BE2C (cell line): Measurements from ENCODE around the gene AUH.

Experiments
- DNase-seq: peaks from one replicate; pipeline ENCODE4 v3.0.0-alpha.2; 2020
- H3K27me3 ChIP-seq: fragments of 250-450 bp; sonication (Bioruptor Pico); 2 replicates; pipeline ENCODE4 v1.5.1; 2020; ENCODE audit warnings: mild to moderate bottlenecking
- H3K36me3 ChIP-seq: fragments of 250-450 bp; sonication (Bioruptor Pico); 2 replicates; pipeline ENCODE4 v1.5.1; 2020; ENCODE audit warnings: mild to moderate bottlenecking
- H3K4me1 ChIP-seq: fragments of 250-450 bp; sonication (Bioruptor Pico); 2 replicates; pipeline ENCODE4 v1.5.1; 2020
- H3K4me3 ChIP-seq: 2 replicates; pipeline ENCODE4 v1.5.1; 2011; ENCODE audit warnings: low read depth, low read length
- H3K9me3 ChIP-seq: fragments of 250-450 bp; sonication (Bioruptor Pico); 2 replicates; pipeline ENCODE4 v1.5.1; 2020
- TF ChIP-seq, protein P1 (sequence below): IDR thresholded peaks from 2 replicates; pipeline ENCODE4 v1.5.1; 2012; ENCODE audit warnings: mild to moderate bottlenecking, low read depth, low read length

The AUH gene

GRCh38 chr9:91310037-91310436 is 51.7 kb downstream of the AUH start:
- Histone ChIP-seq H3K9me3 (no peaks in the 10 kb centered on the region), H3K4me3 (no peak overlapping the region), H3K36me3 (no peaks in the 10 kb centered on the region), H3K27me3 (no peaks in the 10 kb centered on the region), H3K4me1 (peaks cover 5% of the 10 kb centered on the region; the same call in 1 of the 2 replicates)
- TF ChIP-seq, protein P1, sequence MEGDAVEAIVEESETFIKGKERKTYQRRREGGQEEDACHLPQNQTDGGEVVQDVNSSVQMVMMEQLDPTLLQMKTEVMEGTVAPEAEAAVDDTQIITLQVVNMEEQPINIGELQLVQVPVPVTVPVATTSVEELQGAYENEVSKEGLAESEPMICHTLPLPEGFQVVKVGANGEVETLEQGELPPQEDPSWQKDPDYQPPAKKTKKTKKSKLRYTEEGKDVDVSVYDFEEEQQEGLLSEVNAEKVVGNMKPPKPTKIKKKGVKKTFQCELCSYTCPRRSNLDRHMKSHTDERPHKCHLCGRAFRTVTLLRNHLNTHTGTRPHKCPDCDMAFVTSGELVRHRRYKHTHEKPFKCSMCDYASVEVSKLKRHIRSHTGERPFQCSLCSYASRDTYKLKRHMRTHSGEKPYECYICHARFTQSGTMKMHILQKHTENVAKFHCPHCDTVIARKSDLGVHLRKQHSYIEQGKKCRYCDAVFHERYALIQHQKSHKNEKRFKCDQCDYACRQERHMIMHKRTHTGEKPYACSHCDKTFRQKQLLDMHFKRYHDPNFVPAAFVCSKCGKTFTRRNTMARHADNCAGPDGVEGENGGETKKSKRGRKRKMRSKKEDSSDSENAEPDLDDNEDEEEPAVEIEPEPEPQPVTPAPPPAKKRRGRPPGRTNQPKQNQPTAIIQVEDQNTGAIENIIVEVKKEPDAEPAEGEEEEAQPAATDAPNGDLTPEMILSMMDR, result no peak
- DNase-seq, result no peak

DNA sequence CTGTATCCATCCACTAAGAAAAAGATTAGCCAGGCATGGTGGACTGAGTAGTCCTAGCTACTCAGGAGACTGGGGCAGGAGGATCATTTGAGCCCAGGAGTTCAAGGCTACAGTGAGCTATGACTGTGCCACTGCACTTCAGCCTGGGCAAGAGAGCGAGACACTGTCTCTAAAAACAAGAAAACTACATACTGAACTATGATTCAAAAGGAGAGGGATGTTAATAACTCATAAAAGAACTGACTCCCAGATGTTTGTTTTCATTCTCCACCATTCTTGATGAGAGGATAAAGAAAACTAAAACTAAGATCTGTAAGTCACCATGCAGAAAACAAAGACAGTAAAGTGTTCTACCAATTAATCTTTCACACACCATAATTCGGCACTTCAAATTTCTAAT is 53.5 kb downstream of the AUH start:
- Histone ChIP-seq H3K36me3 (no peaks in the 10 kb centered on the region), H3K9me3 (no peaks in the 10 kb centered on the region), H3K27me3 (no peaks in the 10 kb centered on the region), H3K4me1 (peaks cover 5% of the 10 kb centered on the region; the same call in 1 of the 2 replicates), H3K4me3 (no peak overlapping the region)
- no peak for DNase-seq
- TF ChIP-seq, protein P1, result no peak

- H3K4me3 ChIP-seq, result no peak overlapping the region
- H3K36me3 ChIP-seq, result no peaks in the 10 kb centered on the region
- H3K27me3 ChIP-seq, result no peaks in the 10 kb centered on the region
- H3K4me1 ChIP-seq, result no peaks in the 10 kb centered on the region
- no peak for DNase-seq
- TF ChIP-seq, protein P1, result no peak
- H3K9me3 ChIP-seq, result no peaks in the 10 kb centered on the region
These were observed 54.4 kb downstream of the AUH start for GRCh38 chr9:91307279-91307678.

DNA sequence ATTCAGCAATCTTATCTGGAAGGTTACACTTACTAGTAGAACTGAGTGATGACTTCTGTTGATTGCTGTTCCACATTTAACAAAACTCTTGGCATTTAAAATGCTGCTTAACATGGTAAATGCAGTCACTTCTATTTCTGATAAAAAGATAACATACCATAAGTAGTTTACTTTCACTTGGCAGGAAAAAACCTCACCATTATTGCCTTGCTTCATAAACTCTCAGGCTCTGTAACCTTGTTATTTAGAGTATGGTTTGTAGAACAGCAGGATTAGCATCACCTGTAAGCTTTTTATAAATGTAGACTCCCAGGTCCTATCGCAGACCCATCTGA is 55.5 kb downstream of the AUH start:
- DNase-seq, result no peak
- Histone ChIP-seq H3K36me3 (no peaks in the 10 kb centered on the region), H3K4me1 (no peaks in the 10 kb centered on the region), H3K9me3 (no peaks in the 10 kb centered on the region), H3K4me3 (no peak overlapping the region), H3K27me3 (no peaks in the 10 kb centered on the region)
- TF ChIP-seq, protein P1, result no peak

DNA sequence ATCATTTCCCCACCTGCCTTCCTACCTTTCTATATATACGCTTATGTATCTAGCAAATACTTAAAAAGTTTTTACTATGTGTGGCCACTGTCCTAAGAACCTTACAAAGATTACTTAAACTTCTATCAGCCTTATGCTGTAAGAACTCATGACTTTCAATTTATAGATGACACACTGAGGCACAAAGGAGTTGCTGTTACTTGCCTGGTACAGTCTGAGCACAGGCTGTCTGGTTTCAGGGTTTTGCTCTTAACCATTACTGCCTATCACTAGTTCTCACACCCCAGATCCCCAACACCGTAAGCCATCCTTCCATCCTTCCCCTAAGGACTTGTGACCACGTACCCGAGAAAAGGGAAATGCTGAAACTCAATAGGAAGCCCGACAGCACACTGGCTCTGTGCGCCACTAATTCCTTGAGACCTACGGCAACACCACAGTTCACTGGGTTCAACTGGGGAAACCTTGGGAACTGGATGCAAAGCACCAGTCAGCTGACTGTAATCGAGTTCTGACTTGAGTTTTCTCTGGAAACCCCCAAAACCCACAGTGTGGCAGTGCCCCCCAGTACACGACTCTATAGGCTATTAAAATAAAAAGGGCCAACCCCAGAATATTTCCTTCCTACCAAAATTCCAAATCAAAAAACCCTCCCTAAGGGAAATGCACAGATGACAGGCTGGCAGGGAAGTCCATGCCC is 56.0 kb downstream of the AUH start:
- H3K27me3 ChIP-seq, result no peaks in the 10 kb centered on the region
- no peak overlapping the region for H3K4me3 ChIP-seq
- no peak for DNase-seq
- H3K9me3 ChIP-seq, result no peaks in the 10 kb centered on the region
- no peaks in the 10 kb centered on the region for H3K4me1 ChIP-seq
- H3K36me3 ChIP-seq, result no peaks in the 10 kb centered on the region
- TF ChIP-seq, protein P1, result no peak

- no peaks in the 10 kb centered on the region for H3K9me3 ChIP-seq
- no peaks in the 10 kb centered on the region for H3K4me1 ChIP-seq
- no peaks in the 10 kb centered on the region for H3K27me3 ChIP-seq
- no peaks in the 10 kb centered on the region for H3K36me3 ChIP-seq
- TF ChIP-seq, protein P1, result no peak
- DNase-seq, result no peak
- H3K4me3 ChIP-seq, result no peak overlapping the region
These were observed 57.8 kb downstream of the AUH start for GRCh38 chr9:91303741-91304415.
